ENCODE results near the gene ABCF1. TPM values are rescaled to one million over a fixed set of nuclear protein-coding genes. Genes with fewer than 3 reads are reported as not detected.

ABCF1 gene
- polyA plus RNA-seq, 3 donors from 2014 or later: 4.3 to 50.1 (median 15.2) TPM

- Mint-ChIP-seq H3K9me3 (no peaks in the 10 kb centered on the region), H3K27me3 (ENCODE audit: low read depth in 3 of 3) (peaks cover 0 to 3% (median 0%) of the 10 kb centered on the region in 3 donors), H3K4me1 (peaks cover 27 to 52% of the 10 kb centered on the region in 2 donors), H3K36me3 (peaks cover 15 to 30% (median 16%) of the 10 kb centered on the region in 3 donors), H3K27ac (peak overlapping the region in 2 of 6 donors; percentile 88 to 91), H3K4me3 (no peak overlapping the region)
- DNase-seq: no peak
Measured at GRCh38 chr6:30598912-30599624, 27.8 kb downstream of the ABCF1 start.

- H3K4me1 Mint-ChIP-seq: peaks cover 27 to 52% of the 10 kb centered on the region in 2 donors
- H3K27ac Mint-ChIP-seq: peak overlapping the region; percentile 60 to 92 (median 83)
- DNase-seq: no peak
- H3K4me3 Mint-ChIP-seq: no peak overlapping the region
- H3K27me3 Mint-ChIP-seq (ENCODE audit: low read depth in 3 of 3): peaks cover under 1 to 2% (median 2%) of the 10 kb centered on the region in 3 donors
- peaks cover 18 to 37% (median 20%) of the 10 kb centered on the region in 3 donors for H3K36me3 Mint-ChIP-seq
- no peaks in the 10 kb centered on the region for H3K9me3 Mint-ChIP-seq
Measured at GRCh38 chr6:30599625-30600324, 28.5 kb downstream of the ABCF1 start.

GRCh38 chr6:30600451-30600961 lies 29.3 kb downstream of the ABCF1 start:
- peaks cover 27 to 49% of the 10 kb centered on the region in 2 donors for H3K4me1 Mint-ChIP-seq
- H3K4me3 Mint-ChIP-seq: peak overlapping the region in 1 of 5 donors; percentile 72
- H3K36me3 Mint-ChIP-seq: peaks cover 18 to 42% (median 20%) of the 10 kb centered on the region in 3 donors
- H3K27ac Mint-ChIP-seq: peak overlapping the region; percentile 49 to 92 (median 73)
- no peaks in the 10 kb centered on the region for H3K9me3 Mint-ChIP-seq
- DNase-seq: no peak
- peaks cover 2% of the 10 kb centered on the region in 3 donors for H3K27me3 Mint-ChIP-seq (ENCODE audit: low read depth in 3 of 3)

- peak; percentile 45 to 73 (median 53) for DNase-seq
- Mint-ChIP-seq H3K4me1 (peaks cover 27 to 51% of the 10 kb centered on the region in 2 donors), H3K27ac (peak overlapping the region; percentile 60 to 95 (median 88)), H3K36me3 (peaks cover 25 to 50% (median 27%) of the 10 kb centered on the region in 3 donors), H3K9me3 (no peaks in the 10 kb centered on the region), H3K4me3 (peak overlapping the region; percentile 27 to 72 (median 47)), H3K27me3 (ENCODE audit: low read depth in 3 of 3) (peaks cover 2 to 4% (median 2%) of the 10 kb centered on the region in 3 donors)
Measured at GRCh38 chr6:30601436-30601814, 30.2 kb downstream of the ABCF1 start.

- H3K27me3 Mint-ChIP-seq (ENCODE audit: low read depth in 3 of 3): peaks cover 2 to 4% (median 2%) of the 10 kb centered on the region in 3 donors
- H3K36me3 Mint-ChIP-seq: peaks cover 25 to 54% (median 31%) of the 10 kb centered on the region in 3 donors
- peak overlapping the region; percentile 60 to 95 (median 88) for H3K27ac Mint-ChIP-seq
Measured at GRCh38 chr6:30601815-30602641, 30.8 kb downstream of the ABCF1 start.

GRCh38 chr6:30603961-30604360 lies 32.7 kb downstream of the ABCF1 start:
- Mint-ChIP-seq H3K27ac (peak overlapping the region in 4 of 6 donors; percentile 49 to 92 (median 60)), H3K4me1 (peaks cover 31 to 56% of the 10 kb centered on the region in 2 donors), H3K9me3 (no peaks in the 10 kb centered on the region), H3K36me3 (peaks cover 30 to 62% (median 41%) of the 10 kb centered on the region in 3 donors), H3K4me3 (no peak overlapping the region), H3K27me3 (ENCODE audit: low read depth in 3 of 3) (peaks cover 2 to 4% (median 2%) of the 10 kb centered on the region in 3 donors)
- no peak for DNase-seq

More at GRCh38 chr6:30601815-30602641, 30.8 kb downstream of the ABCF1 start:
- Mint-ChIP-seq H3K4me1 (peaks cover 29 to 50% of the 10 kb centered on the region in 2 donors), H3K9me3 (no peaks in the 10 kb centered on the region), H3K4me3 (peak overlapping the region in 3 of 5 donors; percentile 27 to 72 (median 39))
- no peak for DNase-seq

- Mint-ChIP-seq H3K9me3 (no peaks in the 10 kb centered on the region), H3K27me3 (ENCODE audit: low read depth in 3 of 3) (peaks cover 3 to 10% (median 8%) of the 10 kb centered on the region in 3 donors), H3K4me3 (no peak overlapping the region), H3K4me1 (peaks cover 55 to 77% of the 10 kb centered on the region in 2 donors), H3K36me3 (peaks cover 14 to 36% (median 33%) of the 10 kb centered on the region in 3 donors), H3K27ac (peak overlapping the region in 5 of 6 donors; percentile 19 to 100 (median 81))
- no peak for DNase-seq
Measured at GRCh38 chr6:30610065-30610464, 38.8 kb downstream of the ABCF1 start.

- Mint-ChIP-seq H3K9me3 (peaks cover 0 to 3% (median under 1%) of the 10 kb centered on the region in 6 donors), H3K4me3 (no peak overlapping the region), H3K36me3 (peaks cover 20 to 43% (median 35%) of the 10 kb centered on the region in 3 donors), H3K27me3 (ENCODE audit: low read depth in 3 of 3) (peaks cover 14 to 22% (median 20%) of the 10 kb centered on the region in 3 donors), H3K27ac (peak overlapping the region; percentile 35 to 100 (median 84)), H3K4me1 (peaks cover 55 to 73% of the 10 kb centered on the region in 2 donors)
- DNase-seq: no peak
Measured at GRCh38 chr6:30611150-30611855, 40.1 kb downstream of the ABCF1 start.

- DNase-seq: no peak
- peak overlapping the region; percentile 35 to 100 (median 84) for H3K27ac Mint-ChIP-seq
- H3K4me3 Mint-ChIP-seq: peak overlapping the region in 1 of 5 donors; percentile 18
- H3K36me3 Mint-ChIP-seq: peaks cover 25 to 43% (median 35%) of the 10 kb centered on the region in 3 donors
- peaks cover 0 to 5% (median under 1%) of the 10 kb centered on the region in 6 donors for H3K9me3 Mint-ChIP-seq
- H3K4me1 Mint-ChIP-seq: peaks cover 52 to 71% of the 10 kb centered on the region in 2 donors
- H3K27me3 Mint-ChIP-seq (ENCODE audit: low read depth in 3 of 3): peaks cover 19 to 27% (median 24%) of the 10 kb centered on the region in 3 donors
Measured at GRCh38 chr6:30611856-30612194, 40.6 kb downstream of the ABCF1 start.

GRCh38 chr6:30612213-30612612 lies 41.0 kb downstream of the ABCF1 start:
- Mint-ChIP-seq H3K36me3 (peaks cover 29 to 47% (median 39%) of the 10 kb centered on the region in 3 donors), H3K9me3 (peaks cover 0 to 9% (median 2%) of the 10 kb centered on the region in 6 donors), H3K27ac (peak overlapping the region; percentile 35 to 100 (median 92)), H3K27me3 (ENCODE audit: low read depth in 3 of 3) (peaks cover 23 to 31% (median 28%) of the 10 kb centered on the region in 3 donors), H3K4me3 (peak overlapping the region in 1 of 5 donors; percentile 57), H3K4me1 (peaks cover 54 to 70% of the 10 kb centered on the region in 2 donors)
- DNase-seq: no peak

- H3K9me3 Mint-ChIP-seq: peaks cover 0 to 9% (median 2%) of the 10 kb centered on the region in 6 donors
- H3K4me1 Mint-ChIP-seq: peaks cover 51 to 65% of the 10 kb centered on the region in 2 donors
- H3K36me3 Mint-ChIP-seq: peaks cover 24 to 43% (median 35%) of the 10 kb centered on the region in 3 donors
- peak overlapping the region; percentile 99 to 100 (median 100) for H3K27ac Mint-ChIP-seq
- H3K27me3 Mint-ChIP-seq (ENCODE audit: low read depth in 3 of 3): peaks cover 29 to 37% (median 34%) of the 10 kb centered on the region in 3 donors
- H3K4me3 Mint-ChIP-seq: no peak overlapping the region
- no peak for DNase-seq
Measured at GRCh38 chr6:30612687-30613248, 41.5 kb downstream of the ABCF1 start.
